GM23338 (cell line): ENCODE data around the gene DSG3. TPM values are rescaled to one million over a fixed set of nuclear protein-coding genes. Genes with fewer than 3 reads are reported as not detected.

Experiments used
- ATAC-seq: fragments of 200-7000 bp; cut with Tn5 transposase; 3 replicates; pipeline ENCODE4 v1.9.1; 2020
- DNase-seq: peaks from one replicate; pipeline ENCODE4 v3.0.0-alpha.2; 2015; ENCODE audit warnings: low spot score
- H2AFZ ChIP-seq: fragments of 200-600 bp; sonication (generic); 2 replicates; pipeline ENCODE4 v1.8.0; 2016; ENCODE audit warnings: antibody characterized with exemption, mild to moderate bottlenecking, moderate library complexity
- H3F3A ChIP-seq: fragments of 200-600 bp; sonication (generic); replicated peaks from 2 replicates; pipeline ENCODE4 v1.8.0; 2017; ENCODE audit warnings: antibody characterized with exemption, mixed run types, low read depth
- H3K27ac ChIP-seq: fragments of 200-600 bp; sonication (generic); 2 replicates; pipeline ENCODE4 v1.6.1; 2016; ENCODE audit warnings: low read depth
- H3K27me3 ChIP-seq: fragments of 200-600 bp; sonication (generic); 2 replicates; pipeline ENCODE4 v1.8.0; 2016; ENCODE audit warnings: mild to moderate bottlenecking, mixed run types, moderate library complexity; ENCODE audit not compliant: insufficient read depth
- H3K36me3 ChIP-seq: fragments of 200-600 bp; sonication (generic); 2 replicates; pipeline ENCODE4 v1.8.0; 2016; ENCODE audit warnings: mild to moderate bottlenecking; ENCODE audit not compliant: insufficient read depth
- H3K4me1 ChIP-seq: fragments of 200-600 bp; sonication (generic); 2 replicates; pipeline ENCODE4 v1.8.0; 2016; ENCODE audit warnings: mild to moderate bottlenecking, moderate library complexity; ENCODE audit not compliant: insufficient read depth
- H3K4me2 ChIP-seq: fragments of 200-600 bp; sonication (generic); 2 replicates; pipeline ENCODE4 v1.7.1; 2017; ENCODE audit warnings: mixed run types
- H3K4me3 ChIP-seq: fragments of 200-600 bp; sonication (generic); 2 replicates; pipeline ENCODE4 v1.6.1; 2016; ENCODE audit warnings: mixed run types
- H3K79me2 ChIP-seq: fragments of 200-600 bp; sonication (generic); replicated peaks from 2 replicates; pipeline ENCODE4 v1.8.0; 2017; ENCODE audit warnings: mild to moderate bottlenecking; ENCODE audit not compliant: insufficient read depth
- H3K9me2 ChIP-seq: fragments of 200-600 bp; sonication (generic); 2 replicates; pipeline ENCODE4 v1.8.0; 2017; ENCODE audit not compliant: insufficient read depth
- H4K20me1 ChIP-seq: fragments of 200-600 bp; sonication (generic); replicated peaks from 2 replicates; pipeline ENCODE4 v1.8.0; 2017; ENCODE audit warnings: mild to moderate bottlenecking; ENCODE audit not compliant: insufficient read depth
- H3K27ac Mint-ChIP-seq: 2 replicates; pipeline ENCODE4 v1.8.0; 2020; ENCODE audit warnings: inconsistent platforms, mild to moderate bottlenecking, moderate library complexity, mixed read lengths
- H3K27me3 Mint-ChIP-seq: 3 replicates; pipeline ENCODE4 v1.8.0; 2022; ENCODE audit warnings: low read depth, mild to moderate bottlenecking, moderate library complexity, mixed read lengths, inconsistent platforms; ENCODE audit not compliant: insufficient read depth, poor library complexity
- H3K36me3 Mint-ChIP-seq: 3 replicates; pipeline ENCODE4 v1.8.0; 2021; ENCODE audit warnings: low read depth, mild to moderate bottlenecking, inconsistent platforms, moderate library complexity, mixed read lengths
- H3K4me1 Mint-ChIP-seq: 3 replicates; pipeline ENCODE4 v1.8.0; 2020; ENCODE audit warnings: mild to moderate bottlenecking, inconsistent platforms, mixed read lengths
- H3K4me3 Mint-ChIP-seq: 3 replicates; pipeline ENCODE4 v1.8.0; 2021; ENCODE audit warnings: moderate library complexity, mild to moderate bottlenecking, inconsistent platforms, mixed read lengths
- H3K9me3 Mint-ChIP-seq: 3 replicates; pipeline ENCODE4 v1.8.0; 2020; ENCODE audit warnings: moderate library complexity, mild to moderate bottlenecking, inconsistent platforms, mixed read lengths
- CREB1 ChIP-seq: fragments of 250-450 bp; sonication (Bioruptor Pico); IDR thresholded peaks from 2 replicates; pipeline ENCODE4 v1.5.0; 2020; ENCODE audit warnings: low read depth, mild to moderate bottlenecking, moderate library complexity
- EZH2phosphoT487 ChIP-seq: fragments of 200-600 bp; sonication (generic); IDR thresholded peaks from one replicate; pipeline ENCODE4 v1.8.1; 2018; ENCODE audit warnings: antibody characterized with exemption; ENCODE audit not compliant: unreplicated experiment
- JUNB ChIP-seq: IDR thresholded peaks from one replicate; pipeline ENCODE4 v1.6.1; 2016; ENCODE audit warnings: antibody characterized with exemption; ENCODE audit not compliant: unreplicated experiment
- NANOG ChIP-seq: IDR thresholded peaks from 2 replicates; pipeline ENCODE4 v1.6.1; 2016; ENCODE audit warnings: antibody characterized with exemption, borderline replicate concordance
- POLR2AphosphoS5 ChIP-seq: IDR thresholded peaks from 2 replicates; pipeline ENCODE4 v1.6.1; 2016; ENCODE audit warnings: antibody characterized with exemption, low read depth
- STAT1 ChIP-seq: IDR thresholded peaks from one replicate; pipeline ENCODE4 v1.6.1; 2016; ENCODE audit warnings: antibody characterized with exemption; ENCODE audit not compliant: unreplicated experiment
- ZNF114 ChIP-seq: fragments of 250-450 bp; sonication (Bioruptor Pico); IDR thresholded peaks from 2 replicates; pipeline ENCODE4 v1.5.0; 2020; ENCODE audit warnings: mild to moderate bottlenecking, moderate library complexity
- ZNF331 ChIP-seq: fragments of 250-450 bp; sonication (Bioruptor Pico); IDR thresholded peaks from 2 replicates; pipeline ENCODE4 v1.5.0; 2020; ENCODE audit warnings: low read depth, mild to moderate bottlenecking, moderate library complexity
- ZNF462 ChIP-seq: fragments of 250-450 bp; sonication (Bioruptor Pico); IDR thresholded peaks from 2 replicates; pipeline ENCODE4 v1.5.0; 2020; ENCODE audit warnings: mild to moderate bottlenecking, moderate library complexity
- polyA plus RNA-seq: library from polyadenylated mRNA; unstranded; fragments of >200 nt; fragmentation: Nextera tagmentation; extraction: Ambion mirVana; gene quantifications from 2 replicates; pipeline ENCODE4 v1.2.1, GENCODE V29; 2016
- total RNA-seq: library from RNA; depleted of rRNA; stranded (reverse); fragments of >200 nt; shearing (Covaris generic); gene quantifications from 2 replicates; pipeline ENCODE4 v1.2.3, GENCODE V29; 2014
- TF ChIP-seq, protein P1 (sequence below): IDR thresholded peaks from one replicate; pipeline ENCODE4 v1.6.1; 2018; ENCODE audit warnings: antibody characterized with exemption; ENCODE audit not compliant: unreplicated experiment
- TF ChIP-seq, protein P2 (sequence below), 2 experiments: fragments of 200-600 bp in 1 of 2; sonication (generic) in 1 of 2; conservative IDR thresholded peaks; 2 replicates each; pipeline versions ENCODE4 v1.5.1 to v1.6.1; 2016 to 2017; ENCODE audit warnings: antibody characterized with exemption in 2 of 2, low read depth in 2 of 2, mild to moderate bottlenecking in 2 of 2, moderate library complexity in 1 of 2

Gene DSG3
- total and polyA plus RNA-seq, 2 experiments from 2014 or later, result 0.05 to 0.24 TPM

- Mint-ChIP-seq H3K4me3 (no peak overlapping the region), H3K4me1 (no peaks in the 10 kb centered on the region), H3K27me3 (no peaks in the 10 kb centered on the region), H3K9me3 (no peaks in the 10 kb centered on the region), H3K36me3 (no peaks in the 10 kb centered on the region), H3K27ac (no peak overlapping the region)
- Histone ChIP-seq H2AFZ (no peak overlapping the region), H3K4me3 (no peak overlapping the region), H3K4me1 (no peaks in the 10 kb centered on the region), H3K4me2 (no peak overlapping the region), H3F3A (no peaks in the 10 kb centered on the region), H3K36me3 (no peaks in the 10 kb centered on the region), H3K79me2 (no peaks in the 10 kb centered on the region), H4K20me1 (no peaks in the 10 kb centered on the region), H3K9me2 (no peaks in the 10 kb centered on the region), H3K27me3 (no peaks in the 10 kb centered on the region), H3K27ac (no peak overlapping the region)
- no peak for DNase-seq
- TF ChIP-seq ZNF462, result no peak
- TF ChIP-seq NANOG, result no peak
- no peak for TF ChIP-seq STAT1
- TF ChIP-seq EZH2phosphoT487, result no peak
- no peak for TF ChIP-seq CREB1
- TF ChIP-seq, protein P1, sequence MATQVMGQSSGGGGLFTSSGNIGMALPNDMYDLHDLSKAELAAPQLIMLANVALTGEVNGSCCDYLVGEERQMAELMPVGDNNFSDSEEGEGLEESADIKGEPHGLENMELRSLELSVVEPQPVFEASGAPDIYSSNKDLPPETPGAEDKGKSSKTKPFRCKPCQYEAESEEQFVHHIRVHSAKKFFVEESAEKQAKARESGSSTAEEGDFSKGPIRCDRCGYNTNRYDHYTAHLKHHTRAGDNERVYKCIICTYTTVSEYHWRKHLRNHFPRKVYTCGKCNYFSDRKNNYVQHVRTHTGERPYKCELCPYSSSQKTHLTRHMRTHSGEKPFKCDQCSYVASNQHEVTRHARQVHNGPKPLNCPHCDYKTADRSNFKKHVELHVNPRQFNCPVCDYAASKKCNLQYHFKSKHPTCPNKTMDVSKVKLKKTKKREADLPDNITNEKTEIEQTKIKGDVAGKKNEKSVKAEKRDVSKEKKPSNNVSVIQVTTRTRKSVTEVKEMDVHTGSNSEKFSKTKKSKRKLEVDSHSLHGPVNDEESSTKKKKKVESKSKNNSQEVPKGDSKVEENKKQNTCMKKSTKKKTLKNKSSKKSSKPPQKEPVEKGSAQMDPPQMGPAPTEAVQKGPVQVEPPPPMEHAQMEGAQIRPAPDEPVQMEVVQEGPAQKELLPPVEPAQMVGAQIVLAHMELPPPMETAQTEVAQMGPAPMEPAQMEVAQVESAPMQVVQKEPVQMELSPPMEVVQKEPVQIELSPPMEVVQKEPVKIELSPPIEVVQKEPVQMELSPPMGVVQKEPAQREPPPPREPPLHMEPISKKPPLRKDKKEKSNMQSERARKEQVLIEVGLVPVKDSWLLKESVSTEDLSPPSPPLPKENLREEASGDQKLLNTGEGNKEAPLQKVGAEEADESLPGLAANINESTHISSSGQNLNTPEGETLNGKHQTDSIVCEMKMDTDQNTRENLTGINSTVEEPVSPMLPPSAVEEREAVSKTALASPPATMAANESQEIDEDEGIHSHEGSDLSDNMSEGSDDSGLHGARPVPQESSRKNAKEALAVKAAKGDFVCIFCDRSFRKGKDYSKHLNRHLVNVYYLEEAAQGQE, result no peak
- TF ChIP-seq ZNF114 (CRISPR knock-in tag), result no peak
- no peak for TF ChIP-seq ZNF331 (CRISPR knock-in tag)
- TF ChIP-seq POLR2AphosphoS5, result no peak
- TF ChIP-seq, protein P2, sequence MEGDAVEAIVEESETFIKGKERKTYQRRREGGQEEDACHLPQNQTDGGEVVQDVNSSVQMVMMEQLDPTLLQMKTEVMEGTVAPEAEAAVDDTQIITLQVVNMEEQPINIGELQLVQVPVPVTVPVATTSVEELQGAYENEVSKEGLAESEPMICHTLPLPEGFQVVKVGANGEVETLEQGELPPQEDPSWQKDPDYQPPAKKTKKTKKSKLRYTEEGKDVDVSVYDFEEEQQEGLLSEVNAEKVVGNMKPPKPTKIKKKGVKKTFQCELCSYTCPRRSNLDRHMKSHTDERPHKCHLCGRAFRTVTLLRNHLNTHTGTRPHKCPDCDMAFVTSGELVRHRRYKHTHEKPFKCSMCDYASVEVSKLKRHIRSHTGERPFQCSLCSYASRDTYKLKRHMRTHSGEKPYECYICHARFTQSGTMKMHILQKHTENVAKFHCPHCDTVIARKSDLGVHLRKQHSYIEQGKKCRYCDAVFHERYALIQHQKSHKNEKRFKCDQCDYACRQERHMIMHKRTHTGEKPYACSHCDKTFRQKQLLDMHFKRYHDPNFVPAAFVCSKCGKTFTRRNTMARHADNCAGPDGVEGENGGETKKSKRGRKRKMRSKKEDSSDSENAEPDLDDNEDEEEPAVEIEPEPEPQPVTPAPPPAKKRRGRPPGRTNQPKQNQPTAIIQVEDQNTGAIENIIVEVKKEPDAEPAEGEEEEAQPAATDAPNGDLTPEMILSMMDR (conservative IDR thresholded peaks at IDR 0.05; ENCODE audit: low read depth in 2 of 2), result no peak
- TF ChIP-seq JUNB, result no peak
- ATAC-seq, result no peak
Observed at GRCh38 chr18:31439807-31440325, 7.7 kb upstream of the DSG3 start.
